Astrocyte of the spinal cord (primary cell): ENCODE measurements around the gene POLR2M.

ENCODE experiments used
- DNase-seq: peaks from one replicate; pipeline ENCODE4 v3.0.0; 2011; ENCODE audit warnings: low read depth, low spot score
- H3K4me3 ChIP-seq: 2 replicates; pipeline ENCODE4 v1.5.1; 2011; ENCODE audit warnings: low read depth, mild to moderate bottlenecking, low read length, moderate library complexity
- in situ Hi-C: cut with HindIII; loops from 2 replicates; pipeline ENCODE4 v1.10.0; 2017; ENCODE audit warnings: low sequenced_read_pairs
- TF ChIP-seq, protein P1 (sequence below): IDR thresholded peaks from 2 replicates; pipeline ENCODE4 v1.5.1; 2012; ENCODE audit warnings: low read depth, mild to moderate bottlenecking, low read length, inconsistent platforms

The POLR2M gene

DNA sequence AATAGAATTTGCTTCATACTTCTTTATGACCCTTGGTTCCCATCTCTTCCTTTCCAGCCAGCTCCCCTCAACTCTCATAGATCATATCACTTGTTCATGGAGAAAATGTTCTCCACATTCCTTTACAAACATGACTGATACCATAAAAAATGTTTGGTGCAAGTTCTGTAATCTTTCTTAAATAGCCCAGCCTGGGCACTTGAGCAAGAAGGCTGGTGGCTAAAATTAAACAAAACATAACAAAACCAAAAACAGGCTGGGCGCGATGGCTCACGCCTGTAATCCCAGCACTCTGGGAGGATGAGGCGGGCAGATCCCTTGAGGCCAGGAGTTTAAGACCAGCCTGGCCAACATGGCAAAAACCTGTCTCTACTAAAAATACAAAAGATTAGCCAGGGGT, 8.9 kb upstream of the POLR2M start:
- TF ChIP-seq, protein P1, sequence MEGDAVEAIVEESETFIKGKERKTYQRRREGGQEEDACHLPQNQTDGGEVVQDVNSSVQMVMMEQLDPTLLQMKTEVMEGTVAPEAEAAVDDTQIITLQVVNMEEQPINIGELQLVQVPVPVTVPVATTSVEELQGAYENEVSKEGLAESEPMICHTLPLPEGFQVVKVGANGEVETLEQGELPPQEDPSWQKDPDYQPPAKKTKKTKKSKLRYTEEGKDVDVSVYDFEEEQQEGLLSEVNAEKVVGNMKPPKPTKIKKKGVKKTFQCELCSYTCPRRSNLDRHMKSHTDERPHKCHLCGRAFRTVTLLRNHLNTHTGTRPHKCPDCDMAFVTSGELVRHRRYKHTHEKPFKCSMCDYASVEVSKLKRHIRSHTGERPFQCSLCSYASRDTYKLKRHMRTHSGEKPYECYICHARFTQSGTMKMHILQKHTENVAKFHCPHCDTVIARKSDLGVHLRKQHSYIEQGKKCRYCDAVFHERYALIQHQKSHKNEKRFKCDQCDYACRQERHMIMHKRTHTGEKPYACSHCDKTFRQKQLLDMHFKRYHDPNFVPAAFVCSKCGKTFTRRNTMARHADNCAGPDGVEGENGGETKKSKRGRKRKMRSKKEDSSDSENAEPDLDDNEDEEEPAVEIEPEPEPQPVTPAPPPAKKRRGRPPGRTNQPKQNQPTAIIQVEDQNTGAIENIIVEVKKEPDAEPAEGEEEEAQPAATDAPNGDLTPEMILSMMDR: no peak
- in situ Hi-C loops: no loop called here
- H3K4me3 ChIP-seq: no peak overlapping the region
- DNase-seq: no peak

DNA sequence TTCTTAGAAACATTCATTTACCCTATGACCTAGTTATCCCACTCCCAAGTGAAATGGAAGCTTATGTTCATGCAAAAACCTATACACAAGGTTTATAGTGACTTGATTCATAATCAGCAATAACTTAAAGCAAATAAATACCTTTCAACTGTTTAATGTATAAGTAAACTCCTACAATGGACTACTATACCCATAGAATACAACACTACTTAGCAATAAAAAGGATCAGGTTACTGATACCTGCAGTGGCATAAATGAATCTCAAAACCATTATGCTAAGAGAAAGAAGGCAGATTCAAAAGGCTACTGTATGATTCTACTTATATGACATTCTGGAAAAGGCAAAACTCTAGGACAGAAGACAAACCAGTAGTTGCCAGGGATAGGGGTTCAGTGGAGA, 8.3 kb upstream of the POLR2M start:
- in situ Hi-C loops: no loop called here
- no peak for DNase-seq
- TF ChIP-seq, protein P1: no peak
- H3K4me3 ChIP-seq: no peak overlapping the region

DNA sequence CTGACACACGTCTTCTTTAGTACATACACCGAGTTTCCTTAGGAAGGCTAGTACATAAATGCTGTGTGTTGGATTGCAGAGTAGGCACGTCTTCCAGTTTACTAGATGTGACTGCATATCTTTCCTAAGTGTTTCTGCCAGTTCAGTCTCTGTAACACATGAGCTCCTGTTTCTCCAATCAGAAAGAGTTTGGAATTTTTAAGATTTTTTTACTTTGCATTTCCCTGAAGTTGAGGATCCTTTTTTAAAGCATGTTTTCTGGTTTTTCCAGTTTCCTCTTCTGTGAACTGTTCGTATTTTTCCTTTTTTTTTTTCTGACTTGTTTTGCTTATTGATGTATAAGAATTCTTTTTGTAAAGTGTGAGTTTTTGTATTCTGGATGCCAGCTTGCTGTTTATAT, 7.5 kb upstream of the POLR2M start:
- in situ Hi-C loops: no loop called here
- H3K4me3 ChIP-seq: no peak overlapping the region
- TF ChIP-seq, protein P1: no peak
- DNase-seq: no peak

DNA sequence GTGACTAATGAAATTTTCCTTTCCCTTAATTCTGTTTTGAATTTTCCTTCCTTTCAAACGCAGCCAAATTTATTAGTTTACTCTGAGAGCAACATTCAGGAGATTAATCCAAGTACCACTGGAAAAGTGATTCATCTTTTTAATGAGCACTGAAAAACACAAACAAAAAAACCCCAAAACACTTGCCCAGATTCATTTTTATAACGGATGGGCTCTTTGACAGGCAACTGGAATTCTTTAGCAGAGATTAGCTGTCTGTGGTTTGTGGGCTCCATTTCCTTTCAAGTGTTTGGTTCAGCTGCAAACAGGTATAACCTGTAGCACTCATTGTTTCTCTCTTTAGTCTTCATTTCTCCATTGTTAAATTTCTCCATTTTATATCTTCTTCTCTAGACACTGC, 3.1 kb upstream of the POLR2M start:
- TF ChIP-seq, protein P1: no peak
- in situ Hi-C loops: no loop called here
- H3K4me3 ChIP-seq: no peak overlapping the region
- DNase-seq: no peak

DNA sequence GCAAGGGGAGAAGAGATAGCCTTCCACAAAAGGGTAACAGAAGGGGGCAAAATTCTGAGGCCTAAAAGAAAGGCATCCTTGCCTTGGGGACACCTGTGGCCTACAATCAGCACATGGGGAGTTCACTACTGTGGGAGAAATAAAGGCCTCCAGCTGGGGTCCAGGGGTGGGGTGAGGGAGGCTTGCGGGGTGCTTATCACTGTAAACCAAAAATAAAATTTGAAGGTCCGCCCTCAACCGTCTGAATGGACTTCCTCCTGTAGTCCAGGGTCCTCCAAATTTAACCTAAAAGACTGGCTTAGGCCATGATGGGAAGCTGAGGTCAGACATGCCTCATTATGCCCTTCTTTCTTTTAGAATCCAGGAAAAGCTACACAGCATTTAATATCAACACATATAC, 2.1 kb upstream of the POLR2M start:
- DNase-seq: no peak
- in situ Hi-C loops: no loop called here
- H3K4me3 ChIP-seq: no peak overlapping the region
- TF ChIP-seq, protein P1: no peak

DNA sequence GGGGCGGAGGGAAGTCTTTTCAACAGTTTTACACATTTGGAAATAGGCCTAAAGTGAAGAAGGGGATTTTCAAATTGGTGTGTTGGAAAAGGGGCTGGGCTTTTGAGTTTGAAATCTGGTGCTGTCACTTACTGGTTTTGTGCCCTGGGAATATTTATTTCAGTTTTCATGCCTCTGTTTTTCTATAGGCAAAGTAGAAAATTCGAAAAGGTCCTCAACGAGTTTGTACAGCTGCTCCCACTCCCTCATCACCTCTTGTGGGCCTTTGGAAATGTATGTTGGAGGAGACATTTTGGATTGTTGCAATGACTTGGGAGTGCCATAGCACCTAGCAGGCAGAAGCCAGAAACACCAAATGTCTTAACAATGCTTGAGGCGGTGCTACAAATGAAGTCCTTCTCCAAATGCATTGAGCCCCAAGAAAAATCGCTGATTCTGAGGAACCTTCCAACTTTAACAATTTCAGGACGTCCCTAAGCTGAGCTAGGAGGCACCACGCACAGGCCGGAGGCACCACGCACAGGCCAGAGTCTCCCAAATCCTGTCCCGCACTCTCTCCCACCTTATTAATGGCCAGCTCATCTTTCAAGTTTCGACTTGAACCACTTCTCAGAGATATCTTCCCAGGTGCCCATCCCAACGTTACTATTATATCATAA, 639 bp upstream of the POLR2M start:
- peak overlapping the region; percentile 95 for H3K4me3 ChIP-seq
- TF ChIP-seq, protein P1: no peak
- DNase-seq: no peak
- in situ Hi-C loops: no loop called here

DNA sequence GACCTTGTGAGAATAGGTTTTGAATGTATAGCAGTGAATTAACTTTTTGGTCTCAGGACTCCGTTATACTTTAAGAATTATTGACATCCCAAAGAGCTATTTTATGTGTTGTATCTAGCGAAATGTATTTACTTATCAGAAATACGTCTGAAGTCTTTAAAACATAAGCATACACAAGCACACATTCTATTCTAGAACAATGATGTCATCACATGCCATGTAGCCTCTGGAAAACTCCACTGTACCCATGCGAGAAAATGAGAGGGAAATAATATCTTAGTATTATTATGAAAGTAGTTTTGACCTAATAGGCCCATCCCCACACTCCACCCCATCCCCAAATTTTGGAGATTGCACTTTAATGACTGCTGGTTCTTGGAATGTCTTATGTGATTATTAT, 1.5 kb downstream of the POLR2M start:
- peak overlapping the region; percentile 95 for H3K4me3 ChIP-seq
- in situ Hi-C loops: no loop called here
- TF ChIP-seq, protein P1: no peak
- peak; percentile 36 for DNase-seq
